GM04504 (cell line): Measurements from ENCODE around the gene ZNFX1.
"Not testable (repeated sequence)": the region's sequence is repeated elsewhere in the genome, so short reads cannot be mapped to it uniquely, and the experiment has no call there.

Experiments
- DNase-seq: peaks from one replicate; pipeline ENCODE4 v3.0.0-alpha.2; 2012; ENCODE audit warnings: low read depth

Gene ZNFX1

DNA sequence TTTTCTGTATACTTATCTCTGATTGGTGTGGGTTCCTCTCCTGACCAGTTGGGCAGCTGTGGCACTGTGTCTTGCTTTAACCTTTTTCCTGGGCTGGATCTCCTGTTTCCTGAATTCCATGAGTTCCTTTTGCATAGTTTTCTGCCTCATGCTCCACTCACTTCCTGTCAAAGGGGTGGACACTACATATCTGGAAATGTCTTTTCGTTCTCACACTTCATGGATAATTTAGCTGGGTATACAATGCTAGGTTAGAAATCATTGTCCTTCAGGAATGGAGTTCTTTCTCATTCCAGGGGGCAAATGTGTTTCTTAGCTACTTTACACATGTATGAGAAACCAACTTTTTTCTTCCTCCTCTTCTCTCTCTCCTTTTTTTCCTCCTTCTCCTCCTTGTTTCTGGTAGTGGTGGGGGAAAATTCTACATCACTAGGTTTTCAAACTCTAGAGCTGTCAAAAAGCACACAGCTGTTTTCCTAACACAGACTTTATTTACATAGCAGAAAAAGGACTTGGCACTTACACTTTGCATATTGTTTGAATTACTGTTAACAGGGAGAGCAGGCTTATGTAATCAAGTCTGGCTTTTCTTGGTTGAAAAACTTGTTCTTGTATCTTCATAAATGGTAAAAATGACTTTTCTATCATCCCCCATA, 67.6 kb downstream of the ZNFX1 start:
- DNase-seq = no peak

GRCh38 chr20:49207076-49207475, 70.8 kb downstream of the ZNFX1 start:
- no peak for DNase-seq

- no peak for DNase-seq
Observed at GRCh38 chr20:49203746-49204145, 74.1 kb downstream of the ZNFX1 start.

- no peak for DNase-seq
Observed at GRCh38 chr20:49203011-49203410, 74.8 kb downstream of the ZNFX1 start.

GRCh38 chr20:49199729-49200293, 78.0 kb downstream of the ZNFX1 start:
- no peak for DNase-seq

DNA sequence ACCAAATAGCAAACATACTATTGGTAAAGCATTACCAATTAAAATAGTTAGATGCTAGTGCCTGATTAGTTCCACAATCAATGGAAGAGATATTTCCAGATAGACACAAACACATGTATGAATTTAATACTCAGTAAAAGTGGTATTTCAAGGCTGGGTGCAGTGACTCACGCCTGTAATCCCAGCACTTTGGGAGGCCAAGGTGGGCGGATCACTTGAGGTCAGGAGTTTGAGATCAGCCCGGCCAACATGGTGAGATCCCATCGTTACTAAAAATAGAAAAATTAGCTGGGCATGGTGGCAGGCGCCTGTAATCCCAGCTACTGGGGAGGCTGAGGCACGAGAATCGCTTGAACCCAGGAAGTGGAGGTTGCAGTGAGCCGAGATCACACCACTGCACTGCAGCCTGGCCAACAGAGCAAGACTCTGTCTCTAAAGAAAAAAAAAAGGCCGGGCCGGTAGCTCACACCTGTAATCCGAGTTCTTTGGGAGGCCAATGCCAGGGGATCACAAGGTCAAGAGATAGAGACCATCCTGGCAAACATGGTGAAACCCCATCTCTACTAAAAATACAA, 84.8 kb downstream of the ZNFX1 start:
- not testable (repeated sequence) for DNase-seq
